HEK293T (cell line): ENCODE data around the gene NAV2.

Experiments used
- ARNT ChIP-seq: fragments of 450-650 bp; IDR thresholded peaks from 2 replicates; pipeline ENCODE4 v1.6.1; 2017; ENCODE audit warnings: mild to moderate bottlenecking
- BHLHE40 ChIP-seq: fragments of 450-650 bp; IDR thresholded peaks from 2 replicates; pipeline ENCODE4 v1.6.1; 2016; ENCODE audit warnings: mild to moderate bottlenecking, moderate library complexity, borderline replicate concordance
- CTBP1 ChIP-seq: fragments of 450-650 bp; IDR thresholded peaks from 2 replicates; pipeline ENCODE4 v1.6.1; 2016; ENCODE audit warnings: borderline replicate concordance
- ELF4 ChIP-seq: fragments of 450-650 bp; IDR thresholded peaks from 2 replicates; pipeline ENCODE4 v1.6.1; 2017; ENCODE audit warnings: antibody characterized with exemption
- FOXA1 ChIP-seq: fragments of 450-650 bp; IDR thresholded peaks from 2 replicates; pipeline ENCODE4 v1.6.1; 2016; ENCODE audit warnings: mild to moderate bottlenecking
- FOXK2 ChIP-seq: fragments of 450-650 bp; IDR thresholded peaks from 2 replicates; pipeline ENCODE4 v1.6.1; 2016; ENCODE audit warnings: mild to moderate bottlenecking
- FOXM1 ChIP-seq: fragments of 450-650 bp; IDR thresholded peaks from 2 replicates; pipeline ENCODE4 v1.6.1; 2017; ENCODE audit warnings: mild to moderate bottlenecking, borderline replicate concordance
- HDGF ChIP-seq: fragments of 450-650 bp; IDR thresholded peaks from 2 replicates; pipeline ENCODE4 v1.6.1; 2017; ENCODE audit warnings: antibody characterized with exemption, borderline replicate concordance
- LEF1 ChIP-seq: fragments of 450-650 bp; IDR thresholded peaks from 2 replicates; pipeline ENCODE4 v1.6.1; 2017; ENCODE audit warnings: mild to moderate bottlenecking, borderline replicate concordance
- PKNOX1 ChIP-seq: fragments of 450-650 bp; IDR thresholded peaks from 2 replicates; pipeline ENCODE4 v1.6.1; 2016
- SP1 ChIP-seq: fragments of 450-650 bp; IDR thresholded peaks from 2 replicates; pipeline ENCODE4 v1.6.1; 2017
- SUZ12 ChIP-seq: fragments of 450-650 bp; IDR thresholded peaks from 2 replicates; pipeline ENCODE4 v1.6.1; 2016; ENCODE audit warnings: mild to moderate bottlenecking
- TARDBP ChIP-seq: fragments of 450-650 bp; IDR thresholded peaks from 2 replicates; pipeline ENCODE4 v1.6.1; 2016
- ZNF384 ChIP-seq: fragments of 450-650 bp; IDR thresholded peaks from 2 replicates; pipeline ENCODE4 v1.6.1; 2016

- no peak for TF ChIP-seq TARDBP
- no peak for TF ChIP-seq FOXK2
- no peak for TF ChIP-seq ZNF384
- no peak for TF ChIP-seq SP1
- no peak for TF ChIP-seq SUZ12
- TF ChIP-seq HDGF, result no peak
- no peak for TF ChIP-seq BHLHE40
- TF ChIP-seq CTBP1, result no peak
- TF ChIP-seq FOXA1, result no peak
- no peak for TF ChIP-seq FOXM1
- TF ChIP-seq ELF4, result no peak
- no peak for TF ChIP-seq PKNOX1
- no peak for TF ChIP-seq ARNT
- no peak for TF ChIP-seq LEF1
Observed at GRCh38 chr11:19939415-19939929, 226.8 kb downstream of the NAV2 start.
